HEK293T (cell line): ENCODE results near the gene MYO15A.

Source experiments
- CTCF ChIA-PET: fragments of 350-600 bp; formaldehyde crosslinking; extraction: SDS; loops from one replicate; lab custom pipeline; 2021; ENCODE audit warnings: antibody characterized with exemption, inconsistent platforms; lab: Yijun Ruan, JAX
- POLR2A ChIA-PET: fragments of 350-600 bp; formaldehyde crosslinking; extraction: SDS; loops from one replicate; lab custom pipeline; 2020; ENCODE audit warnings: antibody characterized with exemption, inconsistent platforms; lab: Yijun Ruan, JAX
- DNase-seq: peaks from one replicate; pipeline ENCODE4 v3.0.0; 2012; ENCODE audit warnings: mixed read lengths; ENCODE audit errors: extremely low spot score
- ARNT ChIP-seq: fragments of 450-650 bp; IDR thresholded peaks from 2 replicates; pipeline ENCODE4 v1.6.1; 2017; ENCODE audit warnings: mild to moderate bottlenecking
- BHLHE40 ChIP-seq: fragments of 450-650 bp; IDR thresholded peaks from 2 replicates; pipeline ENCODE4 v1.6.1; 2016; ENCODE audit warnings: mild to moderate bottlenecking, moderate library complexity, borderline replicate concordance
- CTBP1 ChIP-seq: fragments of 450-650 bp; IDR thresholded peaks from 2 replicates; pipeline ENCODE4 v1.6.1; 2016; ENCODE audit warnings: borderline replicate concordance
- ELF4 ChIP-seq: fragments of 450-650 bp; IDR thresholded peaks from 2 replicates; pipeline ENCODE4 v1.6.1; 2017; ENCODE audit warnings: antibody characterized with exemption
- FOXA1 ChIP-seq: fragments of 450-650 bp; IDR thresholded peaks from 2 replicates; pipeline ENCODE4 v1.6.1; 2016; ENCODE audit warnings: mild to moderate bottlenecking
- FOXK2 ChIP-seq: fragments of 450-650 bp; IDR thresholded peaks from 2 replicates; pipeline ENCODE4 v1.6.1; 2016; ENCODE audit warnings: mild to moderate bottlenecking
- FOXM1 ChIP-seq: fragments of 450-650 bp; IDR thresholded peaks from 2 replicates; pipeline ENCODE4 v1.6.1; 2017; ENCODE audit warnings: mild to moderate bottlenecking, borderline replicate concordance
- HDGF ChIP-seq: fragments of 450-650 bp; IDR thresholded peaks from 2 replicates; pipeline ENCODE4 v1.6.1; 2017; ENCODE audit warnings: antibody characterized with exemption, borderline replicate concordance
- L3MBTL2 ChIP-seq: fragments of 450-650 bp; conservative IDR thresholded peaks from 2 replicates; pipeline ENCODE4 v1.6.1; 2016; ENCODE audit warnings: mild to moderate bottlenecking
- LEF1 ChIP-seq: fragments of 450-650 bp; IDR thresholded peaks from 2 replicates; pipeline ENCODE4 v1.6.1; 2017; ENCODE audit warnings: mild to moderate bottlenecking, borderline replicate concordance
- NFRKB ChIP-seq: fragments of 450-650 bp; IDR thresholded peaks from 2 replicates; pipeline ENCODE4 v1.6.1; 2016; ENCODE audit warnings: mild to moderate bottlenecking, moderate library complexity
- PKNOX1 ChIP-seq: fragments of 450-650 bp; IDR thresholded peaks from 2 replicates; pipeline ENCODE4 v1.6.1; 2016
- SP1 ChIP-seq: fragments of 450-650 bp; IDR thresholded peaks from 2 replicates; pipeline ENCODE4 v1.6.1; 2017
- SUZ12 ChIP-seq: fragments of 450-650 bp; IDR thresholded peaks from 2 replicates; pipeline ENCODE4 v1.6.1; 2016; ENCODE audit warnings: mild to moderate bottlenecking
- TARDBP ChIP-seq: fragments of 450-650 bp; IDR thresholded peaks from 2 replicates; pipeline ENCODE4 v1.6.1; 2016
- ZNF384 ChIP-seq: fragments of 450-650 bp; IDR thresholded peaks from 2 replicates; pipeline ENCODE4 v1.6.1; 2016

The MYO15A gene

GRCh38 chr17:18108401-18109312, at the start of gene MYO15A:
Gene MYO15A, plus strand, starts transcription at chr17:18108756. Its CDS starts 10,045 bp downstream, at chr17:18118801.
- DNase-seq: no peak
- CTCF ChIA-PET: no interaction called here
- TF ChIP-seq SP1 (no peak), FOXK2 (no peak), ZNF384 (no peak), SUZ12 (no peak), ARNT (no peak), HDGF (no peak), CTBP1 (no peak), FOXM1 (no peak), BHLHE40 (no peak), ELF4 (no peak), FOXA1 (no peak), L3MBTL2 (no peak), LEF1 (no peak), NFRKB (no peak), TARDBP (no peak), PKNOX1 (no peak)
- POLR2A ChIA-PET: interaction anchor here (0.7 kb wide), 1 partner anchor 273 kb away, joined by 3 read pairs; no protein-coding TSS in a partner anchor

- POLR2A ChIA-PET: interaction anchor here (1.9 kb wide), 1 partner anchor 11 kb away, joined by 9 read pairs; no protein-coding TSS in a partner anchor
- CTCF ChIA-PET: no interaction called here
- TF ChIP-seq ZNF384 (no peak), ELF4 (no peak)
- DNase-seq: no peak
These were observed 49.3 kb upstream of the MYO15A start for GRCh38 chr17:18059283-18059682.

- CTCF ChIA-PET: no interaction called here
- DNase-seq: no peak
- POLR2A ChIA-PET: no interaction called here
- no peak for TF ChIP-seq NFRKB
- no peak for TF ChIP-seq SP1
- TF ChIP-seq ELF4: no peak
- TF ChIP-seq FOXM1: no peak
- TF ChIP-seq HDGF: no peak
- TF ChIP-seq TARDBP: no peak
- TF ChIP-seq L3MBTL2: no peak
- TF ChIP-seq ZNF384: no peak
- TF ChIP-seq ARNT: no peak
- TF ChIP-seq FOXA1: no peak
- TF ChIP-seq SUZ12: no peak
- no peak for TF ChIP-seq FOXK2
- TF ChIP-seq PKNOX1: no peak
- TF ChIP-seq BHLHE40: no peak
- TF ChIP-seq CTBP1: no peak
- TF ChIP-seq LEF1: no peak
These were observed 44.5 kb upstream of the MYO15A start for GRCh38 chr17:18064053-18064452.

GRCh38 chr17:18065546-18065945, 43.0 kb upstream of the MYO15A start:
- TF ChIP-seq SUZ12 (no peak), HDGF (no peak), LEF1 (no peak), NFRKB (no peak), ARNT (no peak), ELF4 (no peak), TARDBP (no peak), FOXM1 (no peak), CTBP1 (no peak), SP1 (no peak), FOXA1 (no peak), FOXK2 (no peak), L3MBTL2 (no peak), BHLHE40 (no peak), PKNOX1 (no peak), ZNF384 (no peak)
- DNase-seq: no peak
- ChIA-PET POLR2A (no interaction called here), CTCF (interaction anchor here (0.6 kb wide), 1 partner anchor 14 kb away, joined by 3 read pairs; no protein-coding TSS in a partner anchor)

GRCh38 chr17:18066866-18067265, 41.7 kb upstream of the MYO15A start:
- POLR2A ChIA-PET: no interaction called here
- no peak for TF ChIP-seq NFRKB
- no peak for TF ChIP-seq BHLHE40
- no peak for TF ChIP-seq SUZ12
- TF ChIP-seq CTBP1: no peak
- TF ChIP-seq FOXM1: no peak
- TF ChIP-seq ARNT: no peak
- no peak for TF ChIP-seq TARDBP
- TF ChIP-seq L3MBTL2: no peak
- TF ChIP-seq FOXA1: no peak
- no peak for TF ChIP-seq ELF4
- TF ChIP-seq PKNOX1: no peak
- no peak for TF ChIP-seq FOXK2
- CTCF ChIA-PET: no interaction called here
- DNase-seq: no peak
